GM12878 (cell line): ENCODE results near the gene TFCP2. TPM values are rescaled to one million over a fixed set of nuclear protein-coding genes. Genes with fewer than 3 reads are reported as not detected.

Experiments
- ATF3 ChIP-seq: IDR thresholded peaks from 2 replicates; pipeline ENCODE4 v1.6.1; 2011; ENCODE audit warnings: low read depth, mild to moderate bottlenecking, low read length, moderate library complexity, borderline replicate concordance; ENCODE audit errors: extremely low read depth
- BCL11A ChIP-seq: IDR thresholded peaks from 2 replicates; pipeline ENCODE4 v1.6.1; 2011; ENCODE audit warnings: low read depth, low read length
- CBX3 ChIP-seq: fragments of 200-600 bp; sonication (generic); IDR thresholded peaks from 2 replicates; pipeline ENCODE4 v1.6.1; 2016; ENCODE audit warnings: low read depth, borderline replicate concordance
- CHD2 ChIP-seq: IDR thresholded peaks from 2 replicates; pipeline ENCODE4 v1.6.1; 2011; ENCODE audit warnings: low read depth, low read length, improper control_type of control experiment, borderline replicate concordance
- MEF2B ChIP-seq: fragments of 450-650 bp; IDR thresholded peaks from 2 replicates; pipeline ENCODE4 v1.6.1; 2018; ENCODE audit warnings: mild to moderate bottlenecking, moderate library complexity; ENCODE audit not compliant: partially characterized antibody, poor library complexity, severe bottlenecking
- NFXL1 ChIP-seq: fragments of 450-650 bp; IDR thresholded peaks from 2 replicates; pipeline ENCODE4 v1.6.1; 2017; ENCODE audit warnings: antibody characterized with exemption, mild to moderate bottlenecking, borderline replicate concordance
- NFYB ChIP-seq: IDR thresholded peaks from 2 replicates; pipeline ENCODE4 v1.6.1; 2011; ENCODE audit warnings: low read depth, mild to moderate bottlenecking, low read length, improper control_type of control experiment, moderate library complexity; ENCODE audit not compliant: insufficient read depth
- NR2F1 ChIP-seq: fragments of 450-650 bp; conservative IDR thresholded peaks from 2 replicates; pipeline ENCODE4 v1.6.1; 2017; ENCODE audit warnings: mild to moderate bottlenecking
- PAX8 ChIP-seq: fragments of 450-650 bp; IDR thresholded peaks from 2 replicates; pipeline ENCODE4 v1.6.1; 2017; ENCODE audit warnings: mild to moderate bottlenecking, moderate library complexity
- POLR2AphosphoS2 ChIP-seq: IDR thresholded peaks from 2 replicates; pipeline ENCODE4 v1.6.1; 2011; ENCODE audit warnings: low read depth, mild to moderate bottlenecking, low read length, improper control_type of control experiment, moderate library complexity
- RBBP5 ChIP-seq: fragments of 200-600 bp; sonication (generic); conservative IDR thresholded peaks from 2 replicates; pipeline ENCODE4 v1.6.1; 2016
- RELA ChIP-seq: fragments of 450-650 bp; IDR thresholded peaks from 2 replicates; pipeline ENCODE4 v1.8.0; 2014; ENCODE audit warnings: borderline replicate concordance; ENCODE audit not compliant: partially characterized antibody
- STAT3 ChIP-seq: IDR thresholded peaks from 2 replicates; pipeline ENCODE4 v1.6.1; 2011; ENCODE audit warnings: low read depth, low read length, improper control_type of control experiment
- TCF7 ChIP-seq: IDR thresholded peaks from 2 replicates; pipeline ENCODE4 v1.6.1; 2014; ENCODE audit warnings: antibody characterized with exemption, borderline replicate concordance
- YBX1 ChIP-seq: fragments of 450-650 bp; IDR thresholded peaks from 2 replicates; pipeline ENCODE4 v1.6.1; 2016; ENCODE audit warnings: antibody characterized with exemption
- ZBTB4 ChIP-seq: fragments of 450-650 bp; formaldehyde crosslinking; IDR thresholded peaks from 2 replicates; pipeline ENCODE4 v1.4.0; 2022; ENCODE audit warnings: mild to moderate bottlenecking, moderate library complexity
- ZNF207 ChIP-seq: fragments of 450-650 bp; IDR thresholded peaks from 2 replicates; pipeline ENCODE4 v1.6.1; 2014; ENCODE audit warnings: antibody characterized with exemption, mild to moderate bottlenecking, borderline replicate concordance
- ZNF622 ChIP-seq: fragments of 450-650 bp; IDR thresholded peaks from 2 replicates; pipeline ENCODE4 v1.6.1; 2017; ENCODE audit warnings: mild to moderate bottlenecking, inconsistent platforms
- polyA plus RNA-seq, 11 experiments: library from polyadenylated mRNA; depleted of rRNA in 4 of 11; unstranded in 6 of 11; stranded (reverse) in 5 of 11; fragments of >200 nt; fragmentation: Nextera tagmentation in 4 of 11; fragmentation: Illumina TruSeq in 1 of 11; extraction: Ambion mirVana in 4 of 11; extraction: Trizol in 1 of 11; gene quantifications; 1 replicate in 1 of 11; 2 replicates in 10 of 11; pipeline versions ENCODE4 v1.2.1 to v1.2.3, GENCODE V29; 2011 to 2016; ENCODE audit warnings: inconsistent platforms in 2 of 11, missing spikeins in 2 of 11, low read depth in 1 of 11
- total RNA-seq, 4 experiments: library from RNA; depleted of rRNA in 3 of 4; stranded (reverse); fragments of >200 nt in 3 of 4; fragmentation: Illumina TruSeq in 1 of 4; extraction: Trizol in 1 of 4; gene quantifications; 2 replicates each; pipeline versions ENCODE4 v1.2.1 to v1.2.3, GENCODE V29; 2013 to 2021
- TF ChIP-seq, protein P1 (sequence below): IDR thresholded peaks from 2 replicates; pipeline ENCODE4 v1.6.1; 2012; ENCODE audit warnings: low read depth, low read length, improper control_type of control experiment
- TF ChIP-seq, protein P2 (sequence below): fragments of 450-650 bp; IDR thresholded peaks from 2 replicates; pipeline ENCODE4 v1.6.1; 2016; ENCODE audit warnings: mild to moderate bottlenecking
- TF ChIP-seq, protein P3 (sequence below): fragments of 450-650 bp; IDR thresholded peaks from 2 replicates; pipeline ENCODE4 v1.6.1; 2018; ENCODE audit warnings: borderline replicate concordance, mild to moderate bottlenecking; ENCODE audit not compliant: partially characterized antibody

TFCP2 gene
- total and polyA plus RNA-seq, 10 of the 15 experiments (the other 5 are each of a cell fraction or from before 2014, with no cell fraction given), result 5.8 to 29.7 (median 14.2) TPM

- TF ChIP-seq, protein P1, sequence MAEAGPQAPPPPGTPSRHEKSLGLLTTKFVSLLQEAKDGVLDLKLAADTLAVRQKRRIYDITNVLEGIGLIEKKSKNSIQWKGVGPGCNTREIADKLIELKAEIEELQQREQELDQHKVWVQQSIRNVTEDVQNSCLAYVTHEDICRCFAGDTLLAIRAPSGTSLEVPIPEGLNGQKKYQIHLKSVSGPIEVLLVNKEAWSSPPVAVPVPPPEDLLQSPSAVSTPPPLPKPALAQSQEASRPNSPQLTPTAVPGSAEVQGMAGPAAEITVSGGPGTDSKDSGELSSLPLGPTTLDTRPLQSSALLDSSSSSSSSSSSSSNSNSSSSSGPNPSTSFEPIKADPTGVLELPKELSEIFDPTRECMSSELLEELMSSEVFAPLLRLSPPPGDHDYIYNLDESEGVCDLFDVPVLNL, result 0 out of 2 replicates have a peak, but pooled peaks have one; percentile 15
- TF ChIP-seq NFXL1, result no peak
- TF ChIP-seq NR2F1, result peak; percentile 77
- TF ChIP-seq CHD2, result no peak
- TF ChIP-seq ZNF207, result peak; percentile 90; the same call in 1 of the 2 replicates
- no peak for TF ChIP-seq CBX3
- no peak for TF ChIP-seq ZBTB4 (CRISPR knock-in tag)
- TF ChIP-seq MEF2B, result peak; percentile 84
- TF ChIP-seq, protein P2, sequence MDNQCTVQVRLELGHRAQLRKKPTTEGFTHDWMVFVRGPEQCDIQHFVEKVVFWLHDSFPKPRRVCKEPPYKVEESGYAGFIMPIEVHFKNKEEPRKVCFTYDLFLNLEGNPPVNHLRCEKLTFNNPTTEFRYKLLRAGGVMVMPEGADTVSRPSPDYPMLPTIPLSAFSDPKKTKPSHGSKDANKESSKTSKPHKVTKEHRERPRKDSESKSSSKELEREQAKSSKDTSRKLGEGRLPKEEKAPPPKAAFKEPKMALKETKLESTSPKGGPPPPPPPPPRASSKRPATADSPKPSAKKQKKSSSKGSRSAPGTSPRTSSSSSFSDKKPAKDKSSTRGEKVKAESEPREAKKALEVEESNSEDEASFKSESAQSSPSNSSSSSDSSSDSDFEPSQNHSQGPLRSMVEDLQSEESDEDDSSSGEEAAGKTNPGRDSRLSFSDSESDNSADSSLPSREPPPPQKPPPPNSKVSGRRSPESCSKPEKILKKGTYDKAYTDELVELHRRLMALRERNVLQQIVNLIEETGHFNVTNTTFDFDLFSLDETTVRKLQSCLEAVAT, result peak; percentile 86
- TF ChIP-seq ATF3, result no peak
- TF ChIP-seq BCL11A, result no peak
- peak; percentile 84 for TF ChIP-seq RELA
- no peak for TF ChIP-seq YBX1
- no peak for TF ChIP-seq PAX8
- no peak for TF ChIP-seq ZNF622
- no peak for TF ChIP-seq STAT3
- TF ChIP-seq RBBP5, result no peak
- TF ChIP-seq TCF7, result no peak
- TF ChIP-seq, protein P3, sequence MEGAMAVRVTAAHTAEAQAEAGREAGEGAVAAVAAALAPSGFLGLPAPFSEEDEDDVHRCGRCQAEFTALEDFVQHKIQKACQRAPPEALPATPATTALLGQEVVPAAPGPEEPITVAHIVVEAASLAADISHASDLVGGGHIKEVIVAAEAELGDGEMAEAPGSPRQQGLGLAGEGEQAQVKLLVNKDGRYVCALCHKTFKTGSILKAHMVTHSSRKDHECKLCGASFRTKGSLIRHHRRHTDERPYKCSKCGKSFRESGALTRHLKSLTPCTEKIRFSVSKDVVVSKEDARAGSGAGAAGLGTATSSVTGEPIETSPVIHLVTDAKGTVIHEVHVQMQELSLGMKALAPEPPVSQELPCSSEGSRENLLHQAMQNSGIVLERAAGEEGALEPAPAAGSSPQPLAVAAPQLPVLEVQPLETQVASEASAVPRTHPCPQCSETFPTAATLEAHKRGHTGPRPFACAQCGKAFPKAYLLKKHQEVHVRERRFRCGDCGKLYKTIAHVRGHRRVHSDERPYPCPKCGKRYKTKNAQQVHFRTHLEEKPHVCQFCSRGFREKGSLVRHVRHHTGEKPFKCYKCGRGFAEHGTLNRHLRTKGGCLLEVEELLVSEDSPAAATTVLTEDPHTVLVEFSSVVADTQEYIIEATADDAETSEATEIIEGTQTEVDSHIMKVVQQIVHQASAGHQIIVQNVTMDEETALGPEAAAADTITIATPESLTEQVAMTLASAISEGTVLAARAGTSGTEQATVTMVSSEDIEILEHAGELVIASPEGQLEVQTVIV, result peak; percentile 88
- TF ChIP-seq NFYB, result peak; percentile 90
- peak; percentile 93; the same call in 1 of the 2 replicates for TF ChIP-seq POLR2AphosphoS2
Measured at GRCh38 chr12:51047655-51048540, 125.0 kb downstream of the TFCP2 start, which contains the start of gene LETMD1 (continued).
